RWPE2 (cell line): ENCODE measurements around the gene POU2F1.

ENCODE experiments used
- ATAC-seq: fragments of 200-7000 bp; cut with Tn5 transposase; 3 replicates; pipeline ENCODE4 v1.9.1; 2021; ENCODE audit warnings: low read depth
- DNase-seq: peaks from one replicate; pipeline ENCODE4 v3.0.0-alpha.2; 2020; ENCODE audit warnings: low spot score
- H3K27ac ChIP-seq: fragments of 450-650 bp; 2 replicates; pipeline ENCODE4 v1.5.1; 2017; ENCODE audit warnings: mild to moderate bottlenecking; ENCODE audit not compliant: poor library complexity, severe bottlenecking
- H3K27me3 ChIP-seq: fragments of 250-450 bp; sonication (Bioruptor Pico); 2 replicates; pipeline ENCODE4 v1.5.1; 2021; ENCODE audit warnings: mild to moderate bottlenecking, moderate library complexity; ENCODE audit not compliant: insufficient read depth, poor library complexity, severe bottlenecking
- H3K36me3 ChIP-seq: fragments of 250-450 bp; sonication (Bioruptor Pico); 2 replicates; pipeline ENCODE4 v1.5.1; 2020; ENCODE audit warnings: low read depth, mild to moderate bottlenecking, moderate library complexity
- H3K4me1 ChIP-seq: fragments of 250-450 bp; sonication (Bioruptor Pico); 2 replicates; pipeline ENCODE4 v1.5.1; 2021; ENCODE audit warnings: mild to moderate bottlenecking, moderate library complexity; ENCODE audit not compliant: insufficient read depth, poor library complexity, severe bottlenecking
- H3K4me3 ChIP-seq: fragments of 250-450 bp; sonication (Bioruptor Pico); 2 replicates; pipeline ENCODE4 v1.5.1; 2021; ENCODE audit warnings: mild to moderate bottlenecking, moderate library complexity; ENCODE audit not compliant: severe bottlenecking
- H3K9me3 ChIP-seq: fragments of 250-450 bp; sonication (Bioruptor Pico); 2 replicates; pipeline ENCODE4 v1.5.1; 2021; ENCODE audit warnings: mild to moderate bottlenecking, moderate library complexity; ENCODE audit not compliant: severe bottlenecking
- CTCF ChIP-seq: fragments of 450-650 bp; IDR thresholded peaks from one replicate; pipeline ENCODE4 v1.5.1; 2017; ENCODE audit warnings: mild to moderate bottlenecking, moderate library complexity; ENCODE audit not compliant: poor library complexity, severe bottlenecking

The POU2F1 gene

GRCh38 chr1:167456524-167456923, 235.8 kb downstream of the POU2F1 start:
- no peaks in the 10 kb centered on the region for H3K36me3 ChIP-seq
- H3K4me3 ChIP-seq = no peak overlapping the region
- no peaks in the 10 kb centered on the region for H3K27me3 ChIP-seq
- no peak for ATAC-seq
- no peaks in the 10 kb centered on the region for H3K9me3 ChIP-seq
- DNase-seq = no peak
- no peak overlapping the region for H3K27ac ChIP-seq
- no peaks in the 10 kb centered on the region for H3K4me1 ChIP-seq
- no peak for TF ChIP-seq CTCF

- TF ChIP-seq CTCF = no peak
- Histone ChIP-seq H3K36me3 (no peaks in the 10 kb centered on the region), H3K27ac (no peak overlapping the region), H3K9me3 (no peaks in the 10 kb centered on the region), H3K4me1 (no peaks in the 10 kb centered on the region), H3K4me3 (no peak overlapping the region), H3K27me3 (no peaks in the 10 kb centered on the region)
- ATAC-seq (no peak), DNase-seq (no peak)
Observed at GRCh38 chr1:167456926-167457325, 236.2 kb downstream of the POU2F1 start.

- no peaks in the 10 kb centered on the region for H3K27me3 ChIP-seq
- no peak for DNase-seq
- no peaks in the 10 kb centered on the region for H3K36me3 ChIP-seq
- ATAC-seq = no peak
- no peak overlapping the region for H3K4me3 ChIP-seq
- no peak overlapping the region for H3K27ac ChIP-seq
- no peaks in the 10 kb centered on the region for H3K9me3 ChIP-seq
- TF ChIP-seq CTCF = no peak
- H3K4me1 ChIP-seq = no peaks in the 10 kb centered on the region
Observed at GRCh38 chr1:167457936-167458584, 237.4 kb downstream of the POU2F1 start.

GRCh38 chr1:167460836-167461235, 240.2 kb downstream of the POU2F1 start:
- Histone ChIP-seq H3K4me3 (no peak overlapping the region), H3K27ac (no peak overlapping the region), H3K36me3 (no peaks in the 10 kb centered on the region), H3K4me1 (no peaks in the 10 kb centered on the region), H3K9me3 (no peaks in the 10 kb centered on the region), H3K27me3 (no peaks in the 10 kb centered on the region)
- DNase-seq (no peak), ATAC-seq (no peak)
- TF ChIP-seq CTCF = no peak

GRCh38 chr1:167462341-167462740, 241.7 kb downstream of the POU2F1 start:
- Histone ChIP-seq H3K27me3 (no peaks in the 10 kb centered on the region), H3K27ac (no peak overlapping the region), H3K4me3 (no peak overlapping the region), H3K36me3 (no peaks in the 10 kb centered on the region), H3K4me1 (no peaks in the 10 kb centered on the region), H3K9me3 (no peaks in the 10 kb centered on the region)
- DNase-seq (peak; percentile 24), ATAC-seq (no peak)
- no peak for TF ChIP-seq CTCF
